Measurements from ENCODE around the gene TOGARAM2.

The TOGARAM2 gene

GRCh38 chr2:28979576-28980366 is 1.3 kb upstream of the TOGARAM2 start:
- TF ChIP-seq CTCF (conservative IDR thresholded peaks at IDR 0.05; ENCODE audit: low read depth, low read length): no peak
- no peak for DNase-seq (ENCODE audit: low read depth)

GRCh38 chr2:28980368-28981015 is 606 bp upstream of the TOGARAM2 start:
- no peak for TF ChIP-seq CTCF (conservative IDR thresholded peaks at IDR 0.05; ENCODE audit: low read depth, low read length)
- no peak for DNase-seq (ENCODE audit: low read depth)
- H3K4me3 ChIP-seq (ENCODE audit: low read depth, low read length): no peak overlapping the region

More at GRCh38 chr2:28979576-28980366, 1.3 kb upstream of the TOGARAM2 start:
- H3K4me3 ChIP-seq (ENCODE audit: low read depth, low read length): no peak overlapping the region

DNA sequence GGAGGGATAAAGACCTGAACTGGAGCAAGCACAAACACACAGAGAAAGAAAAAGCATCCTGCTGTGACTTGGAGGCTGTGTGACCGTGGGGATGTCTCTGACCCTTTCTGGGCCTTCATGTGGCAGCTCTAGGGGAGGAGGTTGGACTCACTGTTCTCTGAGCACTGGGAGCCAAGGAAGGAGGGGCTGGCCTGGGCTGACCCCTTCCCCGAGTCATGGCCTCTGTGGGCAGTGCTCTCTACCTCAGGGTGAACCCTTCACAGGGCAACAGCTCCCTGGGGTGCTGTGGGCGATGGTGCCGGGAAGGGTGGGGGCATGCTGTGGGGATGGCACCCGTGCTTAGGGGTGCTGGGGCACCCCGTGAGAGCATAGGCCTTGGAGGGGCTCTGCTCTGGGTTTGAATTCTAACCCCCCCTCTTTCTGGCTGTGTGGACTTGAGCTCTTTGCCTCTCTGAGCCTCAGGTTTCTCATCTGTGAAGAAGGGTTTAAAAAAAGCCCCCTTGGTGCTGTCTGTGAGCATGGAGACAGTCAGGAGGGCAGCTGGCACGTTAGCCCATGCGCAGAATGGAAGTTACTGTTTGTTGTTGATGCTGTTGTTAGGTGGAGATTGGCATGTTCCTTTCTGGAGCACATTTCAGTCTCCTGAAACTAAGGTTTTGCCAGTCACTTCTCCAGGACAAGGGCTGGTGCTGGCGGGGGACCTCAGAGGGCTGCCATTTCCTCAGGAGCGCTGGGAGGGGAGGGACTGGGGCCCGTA is 700 bp downstream of the TOGARAM2 start:
- no peak overlapping the region for H3K4me3 ChIP-seq (ENCODE audit: low read depth, low read length)
- no peak for TF ChIP-seq CTCF (conservative IDR thresholded peaks at IDR 0.05; ENCODE audit: low read depth, low read length)
- peak; percentile 49 for DNase-seq (ENCODE audit: low read depth)

DNA sequence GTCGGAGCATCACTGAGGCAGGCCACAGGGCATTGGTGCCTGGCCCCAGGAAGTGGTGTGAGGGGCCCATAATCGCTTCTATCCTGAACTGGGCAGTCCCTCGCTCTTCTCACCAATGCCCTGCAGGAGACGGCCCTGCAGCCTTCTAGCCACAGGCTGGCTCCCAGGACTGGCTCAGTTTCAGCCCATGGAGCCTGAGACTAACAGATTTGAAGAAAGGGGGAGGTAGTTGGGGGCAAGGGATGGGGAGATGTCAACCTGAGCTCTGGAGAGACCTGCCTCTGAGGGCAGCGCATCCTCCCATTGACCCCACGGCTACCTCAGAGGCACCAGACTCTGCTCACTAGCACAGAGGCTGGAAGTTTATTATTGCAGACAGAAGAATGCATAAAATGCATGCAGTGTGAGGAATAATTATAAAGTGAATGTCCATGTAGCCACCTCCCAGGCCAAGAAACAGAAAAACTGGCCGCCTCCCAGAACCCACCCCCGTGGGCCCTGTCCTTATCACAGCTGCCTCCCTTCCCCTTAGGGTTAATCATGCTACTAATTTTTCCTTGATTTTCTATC is 1.4 kb downstream of the TOGARAM2 start:
- no peak overlapping the region for H3K4me3 ChIP-seq (ENCODE audit: low read depth, low read length)
- DNase-seq (ENCODE audit: low read depth): peak; percentile 72
- no peak for TF ChIP-seq CTCF (conservative IDR thresholded peaks at IDR 0.05; ENCODE audit: low read depth, low read length)

DNA sequence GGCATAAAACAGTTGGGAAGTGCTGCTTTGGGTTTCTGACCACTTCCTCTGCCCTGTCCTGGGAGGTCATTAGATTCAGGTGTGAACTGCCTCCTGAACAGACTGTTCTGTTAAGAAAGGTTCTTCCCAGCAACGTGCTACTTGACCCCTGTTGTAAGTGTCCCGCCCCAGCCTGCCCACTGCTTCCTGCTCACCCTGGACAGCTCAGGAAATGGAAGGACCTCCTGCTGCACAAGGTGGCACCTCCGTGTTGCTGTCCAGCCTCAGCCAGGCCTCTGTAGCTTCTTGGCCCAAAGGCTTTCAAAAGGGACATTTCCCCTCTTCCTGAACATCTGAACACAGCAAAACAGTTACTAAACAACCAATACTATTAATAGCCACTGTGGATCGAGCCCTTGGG is 5.3 kb downstream of the TOGARAM2 start:
- DNase-seq (ENCODE audit: low read depth): peak; percentile 48
- no peak overlapping the region for H3K4me3 ChIP-seq (ENCODE audit: low read depth, low read length)
- no peak for TF ChIP-seq CTCF (conservative IDR thresholded peaks at IDR 0.05; ENCODE audit: low read depth, low read length)

- no peak for DNase-seq (ENCODE audit: low read depth)
- no peak overlapping the region for H3K4me3 ChIP-seq (ENCODE audit: low read depth, low read length)
- no peak for TF ChIP-seq CTCF (conservative IDR thresholded peaks at IDR 0.05; ENCODE audit: low read depth, low read length)
These were observed 8.9 kb downstream of the TOGARAM2 start for GRCh38 chr2:28989973-28990372.

All from choroid plexus epithelial cell (primary cell).